H1 (cell line): ENCODE results near the gene TNFRSF13B. TPM values are rescaled to one million over a fixed set of nuclear protein-coding genes. Genes with fewer than 3 reads are reported as not detected.

ENCODE experiments used
- CTCF ChIA-PET: fragments of 300-600 bp; sonication (Branson Sonifier 250); formaldehyde crosslinking; loops from one replicate; lab custom pipeline; 2021; ENCODE audit not compliant: partially characterized antibody; lab: Charles Lee
- POLR2A ChIA-PET: fragments of 300-600 bp; sonication (Branson Sonifier 250); formaldehyde crosslinking; loops from one replicate; lab custom pipeline; 2021; ENCODE audit warnings: inconsistent platforms; ENCODE audit not compliant: partially characterized antibody; lab: Charles Lee
- DNase-seq, 2 experiments: peaks; one replicate each; pipeline versions ENCODE4 v3.0.0 to v3.0.0-alpha.2; 2010 to 2022; ENCODE audit warnings: low spot score in 2 of 2, low read depth in 1 of 2, mixed read lengths in 1 of 2
- FAIRE-seq: peaks from 2 replicates; lab custom pipeline; 2011; peaks lifted over from hg19 to GRCh38; lab: Jason Lieb, UNC
- H2AFZ ChIP-seq: 2 replicates; pipeline ENCODE4 v1.8.1; 2012; ENCODE audit warnings: low read length, inconsistent platforms
- H2AK5ac ChIP-seq: 2 replicates; pipeline ENCODE4 v1.6.1; 2013; ENCODE audit warnings: low read depth, low read length
- H2BK120ac ChIP-seq: replicated peaks from 2 replicates; pipeline ENCODE3; 2013; ENCODE audit warnings: low read depth, low read length, inconsistent platforms
- H2BK12ac ChIP-seq: 2 replicates; pipeline ENCODE4 v1.6.1; 2013; ENCODE audit warnings: low read depth, low read length
- H2BK15ac ChIP-seq: 2 replicates; pipeline ENCODE4 v1.6.1; 2013; ENCODE audit warnings: low read length
- H2BK20ac ChIP-seq: 2 replicates; pipeline ENCODE4 v1.6.1; 2013; ENCODE audit warnings: low read length
- H2BK5ac ChIP-seq: 2 replicates; pipeline ENCODE4 v1.6.1; 2013; ENCODE audit warnings: low read depth, low read length
- H3K14ac ChIP-seq: 2 replicates; pipeline ENCODE4 v1.6.1; 2013; ENCODE audit warnings: inconsistent platforms; ENCODE audit not compliant: insufficient read length
- H3K18ac ChIP-seq: 2 replicates; pipeline ENCODE4 v1.6.1; 2013; ENCODE audit warnings: low read length; ENCODE audit errors: extremely low read depth
- H3K23ac ChIP-seq: 2 replicates; pipeline ENCODE4 v1.6.1; 2013; ENCODE audit warnings: inconsistent platforms; ENCODE audit not compliant: insufficient read length
- H3K23me2 ChIP-seq: 2 replicates; pipeline ENCODE4 v1.6.1; 2013; ENCODE audit warnings: low read depth, low read length
- H3K27ac ChIP-seq: 2 replicates; pipeline ENCODE4 v1.6.1; 2011; ENCODE audit warnings: low read depth, low read length, inconsistent platforms
- H3K27me3 ChIP-seq, 4 experiments: replicated peaks in 1 of 4; 1 replicate in 1 of 4; 2 replicates in 3 of 4; pipeline versions ENCODE4 v1.6.1 to v1.8.1; 2011 to 2013; ENCODE audit warnings: low read length in 3 of 4, mild to moderate bottlenecking in 3 of 4, inconsistent platforms in 2 of 4, mixed read lengths in 2 of 4, moderate library complexity in 1 of 4; ENCODE audit not compliant: control insufficient read depth in 3 of 4, insufficient read depth in 3 of 4; ENCODE audit errors: extremely low read depth in 1 of 4
- H3K36me3 ChIP-seq, 4 experiments: 2 replicates each; pipeline versions ENCODE4 v1.6.1 to v1.8.1; 2011 to 2013; ENCODE audit warnings: mild to moderate bottlenecking in 4 of 4, low read length in 3 of 4, moderate library complexity in 2 of 4, control low read depth in 1 of 4, inconsistent platforms in 1 of 4; ENCODE audit not compliant: insufficient read depth in 4 of 4, control insufficient read depth in 2 of 4
- H3K4ac ChIP-seq: replicated peaks from 2 replicates; pipeline ENCODE3; 2013; ENCODE audit warnings: low read length, low read depth, mixed read lengths, inconsistent platforms; ENCODE audit not compliant: insufficient read length
- H3K4me1 ChIP-seq, 4 experiments: replicated peaks in 1 of 4; 1 replicate in 1 of 4; 2 replicates in 3 of 4; pipeline versions ENCODE4 v1.6.1 to v1.8.1; 2011 to 2013; ENCODE audit warnings: low read length in 3 of 4, inconsistent platforms in 2 of 4, mixed read lengths in 1 of 4; ENCODE audit not compliant: insufficient read depth in 4 of 4, control insufficient read depth in 3 of 4
- H3K4me2 ChIP-seq, 2 experiments: 2 replicates each; pipeline versions ENCODE4 v1.6.1 to v1.8.1; 2011 to 2013; ENCODE audit warnings: low read depth in 2 of 2, low read length in 2 of 2, control low read depth in 1 of 2, inconsistent platforms in 1 of 2, mild to moderate bottlenecking in 1 of 2; ENCODE audit not compliant: insufficient read depth in 1 of 2
- H3K4me3 ChIP-seq, 4 experiments: fragments of 200-600, 300-600 bp in 1 of 4; sonication (generic), shearing (Covaris generic), sonication (Bioruptor Twin) in 1 of 4; 2 replicates each; pipeline versions ENCODE4 v1.5.1 to v1.8.1; 2011 to 2016; ENCODE audit warnings: low read length in 4 of 4, low read depth in 3 of 4, control low read depth in 2 of 4, inconsistent platforms in 2 of 4, mild to moderate bottlenecking in 2 of 4, mixed read lengths in 1 of 4, moderate library complexity in 1 of 4; ENCODE audit not compliant: insufficient read depth in 2 of 4; ENCODE audit errors: extremely low read depth in 1 of 4
- H3K56ac ChIP-seq: replicated peaks from 2 replicates; pipeline ENCODE3; 2013; ENCODE audit warnings: low read depth, mild to moderate bottlenecking, mixed read lengths, low read length, inconsistent platforms; ENCODE audit not compliant: insufficient read length
- H3K79me1 ChIP-seq: 2 replicates; pipeline ENCODE4 v1.6.1; 2013; ENCODE audit warnings: low read depth, low read length, control low read depth
- H3K79me2 ChIP-seq, 2 experiments: 2 replicates each; pipeline versions ENCODE4 v1.6.1 to v1.8.1; 2012 to 2013; ENCODE audit warnings: low read length in 2 of 2, mild to moderate bottlenecking in 2 of 2, inconsistent platforms in 1 of 2; ENCODE audit not compliant: insufficient read depth in 2 of 2, control insufficient read depth in 1 of 2
- H3K9ac ChIP-seq, 4 experiments: replicated peaks in 1 of 4; 1 replicate in 1 of 4; 2 replicates in 3 of 4; pipeline versions ENCODE4 v1.6.1 to v1.8.1; 2011 to 2013; ENCODE audit warnings: low read depth in 3 of 4, low read length in 3 of 4, control low read depth in 2 of 4, mild to moderate bottlenecking in 2 of 4, moderate library complexity in 2 of 4, inconsistent platforms in 1 of 4; ENCODE audit errors: extremely low read depth in 1 of 4
- H3K9me3 ChIP-seq, 2 experiments: 2 replicates each; pipeline versions ENCODE4 v1.6.1 to v1.8.1; 2012 to 2013; ENCODE audit warnings: mild to moderate bottlenecking in 2 of 2, moderate library complexity in 2 of 2, control low read depth in 1 of 2, inconsistent platforms in 1 of 2, low read depth in 1 of 2, low read length in 1 of 2, mixed read lengths in 1 of 2; ENCODE audit not compliant: insufficient read depth in 2 of 2
- H4K20me1 ChIP-seq, 2 experiments: replicated peaks in 1 of 2; 2 replicates each; pipeline versions ENCODE3 to v1.8.1; 2011 to 2013; ENCODE audit warnings: inconsistent platforms in 2 of 2, low read length in 2 of 2, mild to moderate bottlenecking in 1 of 2; ENCODE audit not compliant: insufficient read depth in 2 of 2, control insufficient read depth in 1 of 2
- H4K5ac ChIP-seq: 2 replicates; pipeline ENCODE4 v1.6.1; 2013; ENCODE audit warnings: low read length, low read depth, mixed read lengths, inconsistent platforms; ENCODE audit not compliant: insufficient read length
- H4K8ac ChIP-seq: 2 replicates; pipeline ENCODE4 v1.8.0; 2013; ENCODE audit warnings: mild to moderate bottlenecking, moderate library complexity, low read length, inconsistent platforms; ENCODE audit not compliant: insufficient read depth; ENCODE audit errors: extremely low read depth
- H4K91ac ChIP-seq: replicated peaks from 2 replicates; pipeline ENCODE3; 2013; ENCODE audit warnings: low read length, mixed read lengths, inconsistent platforms; ENCODE audit not compliant: insufficient read length
- BRCA1 ChIP-seq: IDR thresholded peaks from 2 replicates; pipeline ENCODE4 v1.6.1; 2012; ENCODE audit warnings: low read depth, low read length, improper control_type of control experiment
- NRF1 ChIP-seq: IDR thresholded peaks from 2 replicates; pipeline ENCODE4 v1.6.1; 2011; ENCODE audit warnings: mild to moderate bottlenecking, low read depth, low read length, improper control_type of control experiment
- WGBS, 2 experiments: shearing (Covaris generic) in 1 of 2; methylation state at CpG; one replicate each; pipeline versions ENCODE4 v1.1.6 to v1.1.7; 2013 to 2015; ENCODE audit warnings: low lambda C conversion rate in 2 of 2, mixed read lengths in 2 of 2, inconsistent platforms in 1 of 2, low coverage in 1 of 2, missing lambda C conversion rate in 1 of 2; ENCODE audit not compliant: insufficient replicate concordance in 2 of 2, insufficient coverage in 1 of 2, insufficient read length in 1 of 2; ENCODE audit errors: extremely low coverage in 1 of 2, missing lambda C conversion rate in 1 of 2; 5-methylcytosine and 5-hydroxymethylcytosine counted together
- polyA plus RNA-seq, 7 experiments: library from polyadenylated mRNA; depleted of rRNA in 3 of 7; stranded (reverse) in 5 of 7; unstranded in 2 of 7; fragments of >200 nt in 5 of 7; fragments of 200-250 nt in 2 of 7; gene quantifications; 1 replicate in 5 of 7; 2 replicates in 1 of 7; 4 replicates in 1 of 7; pipeline versions ENCODE4 v1.2.1 to v1.2.3, GENCODE V29; 2011 to 2013; ENCODE audit warnings: missing spikeins in 2 of 7, mixed read lengths in 2 of 7
- total RNA-seq: library from RNA; stranded (reverse); fragmentation: NEBNext Ultra II Directional; extraction: Animal tissue kit (Norgen Biotek cat#: 25700); gene quantifications from 2 replicates; pipeline ENCODE4 v1.2.1, GENCODE V29; 2021
- TF ChIP-seq, protein P1 (sequence below): IDR thresholded peaks from 2 replicates; pipeline ENCODE4 v1.6.1; 2012; ENCODE audit warnings: inconsistent platforms
- TF ChIP-seq, protein P2 (sequence below), 3 experiments: IDR thresholded peaks; 1 replicate in 2 of 3; 2 replicates in 1 of 3; pipeline versions ENCODE4 v1.5.1 to v1.6.1; 2011; ENCODE audit warnings: low read length in 3 of 3, mild to moderate bottlenecking in 3 of 3, inconsistent platforms in 2 of 3, low read depth in 1 of 3, moderate library complexity in 1 of 3; ENCODE audit not compliant: insufficient read depth in 1 of 3; ENCODE audit errors: control extremely low read depth in 1 of 3

The TNFRSF13B gene
- total and polyA plus RNA-seq, 2 of the 8 experiments (the other 6 are each of a cell fraction or from before 2014, with no cell fraction given): not detected

DNA sequence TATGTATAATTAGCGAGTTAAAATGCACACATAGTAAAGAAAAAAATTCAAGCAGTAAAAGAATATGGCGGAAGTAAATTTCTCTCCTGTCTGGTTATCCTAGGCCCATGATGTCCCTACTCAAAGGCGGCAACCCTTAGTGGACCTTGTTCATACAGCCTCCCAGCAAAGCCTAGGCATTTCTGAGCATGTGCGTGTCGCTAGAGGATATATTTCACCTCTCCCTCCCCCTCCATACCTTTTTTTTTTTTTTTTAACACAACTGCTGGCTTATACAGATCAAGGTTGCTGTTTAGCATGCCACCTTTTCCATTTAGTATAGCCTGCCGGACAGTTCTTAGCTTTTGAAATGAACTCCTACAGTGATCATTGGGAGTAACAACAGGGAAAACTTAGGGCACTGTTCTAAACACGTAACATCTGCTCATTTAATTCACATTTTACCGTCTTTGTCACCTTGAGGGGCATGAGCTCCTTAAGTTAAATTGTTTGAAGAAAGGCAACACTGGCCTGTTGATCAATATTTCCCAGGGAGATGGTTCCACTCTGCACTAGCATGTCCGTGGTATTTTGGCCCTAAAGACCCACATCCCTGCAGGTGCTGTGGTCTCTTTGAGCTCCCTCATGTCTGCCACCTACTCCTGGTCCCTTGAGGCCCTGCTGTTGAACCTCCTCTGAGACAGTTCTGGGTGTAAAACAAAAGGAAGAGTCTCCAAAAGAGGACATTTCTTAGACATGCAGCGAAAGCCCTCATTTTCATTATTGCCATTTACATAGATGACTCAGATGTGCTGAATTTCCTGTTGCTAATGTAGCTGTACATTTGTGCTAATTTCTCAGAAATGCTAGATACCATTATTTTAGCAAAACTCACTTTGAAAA is 4.1 kb upstream of the TNFRSF13B start:
- CTCF ChIA-PET: interaction anchor here (0.6 to 2.6 kb wide), 8 partner anchors 9 to 56 kb away, joined by 3 to 7 read pairs (median 4); no protein-coding TSS in a partner anchor
- Histone ChIP-seq H3K4me2 (no peak overlapping the region), H4K5ac (no peak overlapping the region), H3K23me2 (no peaks in the 10 kb centered on the region; the same call in 1 of the 2 replicates), H4K8ac (no peak overlapping the region), H4K91ac (no peak overlapping the region), H3K4me3 (no peak overlapping the region), H3K4me1 (no peaks in the 10 kb centered on the region; a peak in 1 of 7 replicates), H2BK12ac (no peak overlapping the region), H3K18ac (no peak overlapping the region), H2BK15ac (no peak overlapping the region), H3K79me2 (no peaks in the 10 kb centered on the region), H3K9me3 (no peaks in the 10 kb centered on the region), H3K14ac (no peak overlapping the region), H3K23ac (no peak overlapping the region), H3K27ac (no peak overlapping the region), H3K36me3 (no peaks in the 10 kb centered on the region), H3K27me3 (no peaks in the 10 kb centered on the region), H3K4ac (no peak overlapping the region), H3K79me1 (no peaks in the 10 kb centered on the region), H2AFZ (no peak overlapping the region), H2BK20ac (no peak overlapping the region), H4K20me1 (no peaks in the 10 kb centered on the region), H3K9ac (no peak overlapping the region), H2AK5ac (no peak overlapping the region), H2BK120ac (no peak overlapping the region), H3K56ac (no peak overlapping the region), H2BK5ac (no peak overlapping the region)
- DNase-seq (peak in 1 of 2 experiments; percentile 34), FAIRE-seq (no peak)
- POLR2A ChIA-PET: interaction anchor here (1.1 kb wide), 2 partner anchors 11 to 14 kb away, joined by 3 to 4 read pairs; no protein-coding TSS in a partner anchor
- WGBS, 2 experiments: 86% methylated on average over 10 of the region's 10 CpGs; no CpG with 5 or more reads in 1 of the 2 experiments
- TF ChIP-seq, protein P1, sequence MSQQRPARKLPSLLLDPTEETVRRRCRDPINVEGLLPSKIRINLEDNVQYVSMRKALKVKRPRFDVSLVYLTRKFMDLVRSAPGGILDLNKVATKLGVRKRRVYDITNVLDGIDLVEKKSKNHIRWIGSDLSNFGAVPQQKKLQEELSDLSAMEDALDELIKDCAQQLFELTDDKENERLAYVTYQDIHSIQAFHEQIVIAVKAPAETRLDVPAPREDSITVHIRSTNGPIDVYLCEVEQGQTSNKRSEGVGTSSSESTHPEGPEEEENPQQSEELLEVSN: no peak
- TF ChIP-seq NRF1 (no peak), BRCA1 (no peak)
- TF ChIP-seq, protein P2, sequence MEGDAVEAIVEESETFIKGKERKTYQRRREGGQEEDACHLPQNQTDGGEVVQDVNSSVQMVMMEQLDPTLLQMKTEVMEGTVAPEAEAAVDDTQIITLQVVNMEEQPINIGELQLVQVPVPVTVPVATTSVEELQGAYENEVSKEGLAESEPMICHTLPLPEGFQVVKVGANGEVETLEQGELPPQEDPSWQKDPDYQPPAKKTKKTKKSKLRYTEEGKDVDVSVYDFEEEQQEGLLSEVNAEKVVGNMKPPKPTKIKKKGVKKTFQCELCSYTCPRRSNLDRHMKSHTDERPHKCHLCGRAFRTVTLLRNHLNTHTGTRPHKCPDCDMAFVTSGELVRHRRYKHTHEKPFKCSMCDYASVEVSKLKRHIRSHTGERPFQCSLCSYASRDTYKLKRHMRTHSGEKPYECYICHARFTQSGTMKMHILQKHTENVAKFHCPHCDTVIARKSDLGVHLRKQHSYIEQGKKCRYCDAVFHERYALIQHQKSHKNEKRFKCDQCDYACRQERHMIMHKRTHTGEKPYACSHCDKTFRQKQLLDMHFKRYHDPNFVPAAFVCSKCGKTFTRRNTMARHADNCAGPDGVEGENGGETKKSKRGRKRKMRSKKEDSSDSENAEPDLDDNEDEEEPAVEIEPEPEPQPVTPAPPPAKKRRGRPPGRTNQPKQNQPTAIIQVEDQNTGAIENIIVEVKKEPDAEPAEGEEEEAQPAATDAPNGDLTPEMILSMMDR (IDR thresholded peaks at IDR 0.05; ENCODE audit: control extremely low read depth in 1 of 3, insufficient read depth in 1 of 3, low read depth in 1 of 3, low read length in 3 of 3): no peak
